ENCODE measurements around the gene CDCA7.

CDCA7 gene

DNA sequence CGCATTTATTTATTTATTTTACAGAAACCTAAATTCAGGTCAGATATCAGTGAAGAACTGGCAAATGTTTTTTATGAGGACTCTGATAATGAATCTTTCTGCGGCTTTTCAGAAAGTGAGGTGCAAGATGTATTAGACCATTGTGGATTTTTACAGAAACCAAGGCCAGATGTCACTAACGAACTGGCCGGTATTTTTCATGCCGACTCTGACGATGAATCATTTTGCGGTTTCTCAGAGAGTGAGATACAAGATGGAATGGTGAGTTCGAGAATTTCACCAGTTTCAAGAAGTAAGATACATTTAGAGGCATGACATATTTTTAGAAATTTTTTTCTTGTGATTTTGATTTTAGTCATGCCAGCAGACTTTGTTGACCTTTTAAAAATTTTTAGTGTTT is 4.6 kb downstream of the CDCA7 start:
- H3K27me3 ChIP-seq (ENCODE audit: insufficient read depth, low read depth): peaks cover 42% of the 10 kb centered on the region
- H3K4me1 ChIP-seq (ENCODE audit: low read depth, poor library complexity, severe bottlenecking): peaks cover 28% of the 10 kb centered on the region
- no peak overlapping the region for H3K4me3 ChIP-seq (IDR thresholded peaks at IDR 0.05; ENCODE audit: insufficient read depth, low read depth, low read length)
- H3K9ac ChIP-seq: no peak overlapping the region
- no peak overlapping the region; the same call in 1 of the 2 replicates for H3K27ac ChIP-seq
- H4K20me1 ChIP-seq (ENCODE audit: insufficient read depth): peaks cover 22% of the 10 kb centered on the region
- H3K79me2 ChIP-seq (ENCODE audit: insufficient read depth, low read depth): peaks cover 11% of the 10 kb centered on the region; the same call in 1 of the 2 replicates
- peak overlapping the region; percentile 32 for H3K4me2 ChIP-seq
- TF ChIP-seq, protein P1, sequence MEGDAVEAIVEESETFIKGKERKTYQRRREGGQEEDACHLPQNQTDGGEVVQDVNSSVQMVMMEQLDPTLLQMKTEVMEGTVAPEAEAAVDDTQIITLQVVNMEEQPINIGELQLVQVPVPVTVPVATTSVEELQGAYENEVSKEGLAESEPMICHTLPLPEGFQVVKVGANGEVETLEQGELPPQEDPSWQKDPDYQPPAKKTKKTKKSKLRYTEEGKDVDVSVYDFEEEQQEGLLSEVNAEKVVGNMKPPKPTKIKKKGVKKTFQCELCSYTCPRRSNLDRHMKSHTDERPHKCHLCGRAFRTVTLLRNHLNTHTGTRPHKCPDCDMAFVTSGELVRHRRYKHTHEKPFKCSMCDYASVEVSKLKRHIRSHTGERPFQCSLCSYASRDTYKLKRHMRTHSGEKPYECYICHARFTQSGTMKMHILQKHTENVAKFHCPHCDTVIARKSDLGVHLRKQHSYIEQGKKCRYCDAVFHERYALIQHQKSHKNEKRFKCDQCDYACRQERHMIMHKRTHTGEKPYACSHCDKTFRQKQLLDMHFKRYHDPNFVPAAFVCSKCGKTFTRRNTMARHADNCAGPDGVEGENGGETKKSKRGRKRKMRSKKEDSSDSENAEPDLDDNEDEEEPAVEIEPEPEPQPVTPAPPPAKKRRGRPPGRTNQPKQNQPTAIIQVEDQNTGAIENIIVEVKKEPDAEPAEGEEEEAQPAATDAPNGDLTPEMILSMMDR (conservative IDR thresholded peaks at IDR 0.05; ENCODE audit: low read depth, low read length): no peak
- no peak overlapping the region for H2AFZ ChIP-seq (ENCODE audit: low read depth)
- H3K36me3 ChIP-seq (ENCODE audit: insufficient read depth): no peaks in the 10 kb centered on the region

DNA sequence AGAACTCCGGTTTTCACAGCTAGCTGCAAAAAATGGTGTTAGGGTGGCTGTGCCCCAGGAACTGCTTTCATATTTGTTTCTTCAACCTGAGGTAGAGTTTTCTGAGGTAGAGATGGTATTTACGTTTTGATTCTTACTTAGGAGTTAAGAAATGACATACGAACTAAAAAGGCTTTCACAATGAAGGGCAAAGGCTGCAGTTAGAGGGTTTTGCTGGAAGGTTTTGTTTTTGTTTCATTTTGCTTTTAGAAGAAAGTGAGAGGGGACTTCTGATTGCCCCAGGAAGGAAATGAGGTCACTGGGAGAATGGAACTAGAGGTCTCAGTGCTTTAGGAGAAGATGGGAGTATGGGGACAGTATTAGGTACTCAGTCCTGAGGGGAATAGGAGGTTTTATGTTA is 15.5 kb downstream of the CDCA7 start:
- TF ChIP-seq, protein P1 (conservative IDR thresholded peaks at IDR 0.05; ENCODE audit: low read depth, low read length): no peak
- Histone ChIP-seq H3K27me3 (ENCODE audit: insufficient read depth, low read depth) (no peaks in the 10 kb centered on the region), H4K20me1 (ENCODE audit: insufficient read depth) (no peaks in the 10 kb centered on the region), H3K4me2 (no peak overlapping the region), H3K79me2 (ENCODE audit: insufficient read depth, low read depth) (no peaks in the 10 kb centered on the region), H3K27ac (no peak overlapping the region), H3K9ac (no peak overlapping the region), H2AFZ (ENCODE audit: low read depth) (no peak overlapping the region), H3K36me3 (ENCODE audit: insufficient read depth) (no peaks in the 10 kb centered on the region; the same call in 1 of the 2 replicates), H3K4me3 (IDR thresholded peaks at IDR 0.05; ENCODE audit: insufficient read depth, low read depth, low read length) (no peak overlapping the region), H3K4me1 (ENCODE audit: low read depth, poor library complexity, severe bottlenecking) (no peaks in the 10 kb centered on the region)

DNA sequence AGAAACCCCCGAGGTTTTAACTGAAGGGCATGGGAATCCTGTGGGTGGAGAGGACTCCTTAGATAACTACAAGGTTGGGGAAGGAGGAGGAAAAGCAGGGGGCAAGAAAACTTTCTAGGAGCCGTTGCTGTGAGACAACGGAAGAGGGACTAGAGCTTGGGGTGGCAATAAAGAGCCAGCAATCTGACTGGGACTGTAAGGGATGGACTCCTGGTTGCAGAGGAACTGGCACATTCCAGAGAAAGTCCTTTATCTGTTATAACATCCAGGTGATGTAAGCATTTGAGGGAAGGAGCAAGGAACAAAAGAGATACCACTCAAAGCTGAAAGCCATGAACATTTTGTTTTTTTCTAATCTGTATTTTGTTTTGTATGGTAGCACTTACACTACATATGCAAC is 16.4 kb downstream of the CDCA7 start:
- Histone ChIP-seq H3K27ac (no peak overlapping the region), H4K20me1 (ENCODE audit: insufficient read depth) (no peaks in the 10 kb centered on the region), H3K27me3 (ENCODE audit: insufficient read depth, low read depth) (no peaks in the 10 kb centered on the region), H2AFZ (ENCODE audit: low read depth) (no peak overlapping the region), H3K4me1 (ENCODE audit: low read depth, poor library complexity, severe bottlenecking) (no peaks in the 10 kb centered on the region), H3K36me3 (ENCODE audit: insufficient read depth) (no peaks in the 10 kb centered on the region), H3K4me3 (IDR thresholded peaks at IDR 0.05; ENCODE audit: insufficient read depth, low read depth, low read length) (no peak overlapping the region), H3K4me2 (no peak overlapping the region), H3K79me2 (ENCODE audit: insufficient read depth, low read depth) (no peaks in the 10 kb centered on the region), H3K9ac (no peak overlapping the region)
- TF ChIP-seq, protein P1 (conservative IDR thresholded peaks at IDR 0.05; ENCODE audit: low read depth, low read length): no peak

DNA sequence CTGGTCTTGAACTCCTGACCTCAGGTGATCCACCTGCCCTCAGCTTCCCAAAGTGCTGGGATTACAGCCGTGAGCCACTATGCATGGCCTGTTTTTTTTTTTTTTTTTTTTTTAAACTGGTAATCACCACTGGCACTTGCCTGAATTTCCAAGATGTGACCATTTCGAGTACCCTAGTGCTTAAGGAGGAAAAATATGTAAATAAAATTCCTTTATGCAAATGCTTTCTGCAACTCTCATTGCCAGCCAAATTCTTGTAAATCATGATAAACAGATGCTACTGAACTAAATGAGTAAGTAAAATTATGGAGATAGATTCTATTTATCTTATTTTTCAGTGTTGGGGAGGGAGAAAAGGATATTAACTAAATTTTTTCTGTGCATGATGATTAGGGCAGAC is 18.6 kb downstream of the CDCA7 start:
- TF ChIP-seq, protein P1 (conservative IDR thresholded peaks at IDR 0.05; ENCODE audit: low read depth, low read length): no peak
- H3K4me1 ChIP-seq (ENCODE audit: low read depth, poor library complexity, severe bottlenecking): no peaks in the 10 kb centered on the region
- no peak overlapping the region for H3K4me3 ChIP-seq (IDR thresholded peaks at IDR 0.05; ENCODE audit: insufficient read depth, low read depth, low read length)
- H4K20me1 ChIP-seq (ENCODE audit: insufficient read depth): no peaks in the 10 kb centered on the region
- H3K27me3 ChIP-seq (ENCODE audit: insufficient read depth, low read depth): no peaks in the 10 kb centered on the region
- H3K9ac ChIP-seq: no peak overlapping the region
- no peaks in the 10 kb centered on the region for H3K79me2 ChIP-seq (ENCODE audit: insufficient read depth, low read depth)
- no peak overlapping the region for H3K27ac ChIP-seq
- no peak overlapping the region for H2AFZ ChIP-seq (ENCODE audit: low read depth)
- H3K36me3 ChIP-seq (ENCODE audit: insufficient read depth): no peaks in the 10 kb centered on the region
- H3K4me2 ChIP-seq: no peak overlapping the region

All from KMS-11 (cell line).